Putamen (tissue), 1 donor: ENCODE results near the gene CRPPA.
"Not testable (repeated sequence)": the region's sequence is repeated elsewhere in the genome, so short reads cannot be mapped to it uniquely, and the experiment has no call there.

ENCODE experiments used
- DNase-seq: peaks from one replicate; pipeline ENCODE4 v3.0.0-alpha.2; 2016; ENCODE audit warnings: low spot score

CRPPA gene

DNA sequence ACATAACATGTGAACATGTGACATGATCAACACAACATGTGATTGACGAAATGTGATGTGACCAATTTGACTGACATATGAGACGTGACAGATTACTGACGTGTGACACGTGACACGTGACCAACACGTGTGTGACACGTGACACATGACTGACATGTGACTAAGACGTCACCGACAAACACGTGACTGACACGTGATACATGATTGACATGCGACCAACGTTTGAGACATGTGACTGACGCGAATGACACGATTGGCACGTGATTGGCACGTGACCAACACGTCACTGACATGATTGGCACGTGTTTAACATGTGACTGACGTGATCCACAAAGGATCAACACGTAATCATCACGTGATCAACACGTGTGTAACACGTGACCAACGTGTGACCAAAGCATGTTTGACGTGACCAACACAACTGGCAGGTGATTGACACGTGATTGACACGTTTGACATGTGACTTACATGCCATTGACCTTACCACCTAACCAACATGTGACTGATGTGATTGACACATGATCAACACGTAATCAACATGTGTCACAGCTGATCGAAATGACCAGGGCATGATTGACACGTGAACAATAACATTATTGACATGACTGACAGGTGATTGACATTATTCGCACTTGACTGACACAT lies 23.7 kb downstream of the CRPPA start:
- no peak for DNase-seq

- DNase-seq, result no peak
These were observed 24.4 kb downstream of the CRPPA start for GRCh38 chr7:16396766-16397500.

- DNase-seq, result no peak
These were observed 26.2 kb downstream of the CRPPA start for GRCh38 chr7:16395121-16395520.

- DNase-seq, result no peak
These were observed 27.4 kb downstream of the CRPPA start for GRCh38 chr7:16393862-16394422.

DNA sequence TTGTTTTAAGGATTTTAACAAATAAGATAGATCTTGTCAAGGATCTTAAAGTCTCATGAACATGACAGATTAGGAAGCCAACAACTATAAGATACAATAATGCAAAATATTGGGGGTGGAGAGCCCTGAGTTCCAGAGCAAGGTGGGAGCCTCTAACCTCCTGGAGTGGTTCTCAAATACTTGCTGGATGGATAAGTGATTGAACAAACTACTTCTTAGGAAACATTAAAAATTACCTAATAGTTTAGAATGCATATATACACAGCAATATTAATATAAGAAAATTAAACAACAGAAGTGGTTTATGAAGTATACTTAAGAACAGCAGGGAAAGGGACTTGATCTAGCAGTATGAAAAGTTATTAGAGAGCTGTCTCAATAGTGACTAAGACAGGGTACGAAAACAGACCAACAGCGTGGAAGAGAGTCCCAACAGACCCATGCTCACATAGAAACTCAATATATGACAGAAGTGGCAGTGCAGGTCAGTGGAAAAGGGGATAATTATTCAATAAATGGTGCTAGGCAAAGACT lies 28.3 kb downstream of the CRPPA start:
- no peak for DNase-seq

- DNase-seq, result not testable (repeated sequence)
These were observed 37.6 kb downstream of the CRPPA start for GRCh38 chr7:16383786-16384185.

DNA sequence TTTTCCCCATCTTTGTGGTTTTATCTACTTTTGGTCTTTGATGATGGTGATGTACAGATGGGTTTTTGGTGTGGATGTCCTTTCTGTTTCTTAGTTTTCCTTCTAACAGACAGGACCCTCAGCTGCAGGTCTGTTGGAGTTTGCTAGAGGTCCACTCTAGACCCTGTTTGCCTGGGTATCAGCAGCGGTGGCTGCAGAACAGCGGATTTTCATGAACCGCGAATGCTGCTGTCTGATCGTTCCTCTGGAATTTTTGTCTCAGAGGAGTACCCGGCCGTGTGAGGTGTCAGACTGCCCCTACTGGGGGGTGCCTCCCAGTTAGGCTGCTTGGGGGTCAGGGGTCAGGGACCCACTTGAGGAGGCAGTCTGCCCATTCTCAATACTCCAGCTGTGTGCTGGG lies 38.2 kb downstream of the CRPPA start:
- DNase-seq, result not testable (repeated sequence)
